Measurements from ENCODE around the gene ZC3H18.

GRCh38 chr16:88647178-88648070, 77.2 kb downstream of the ZC3H18 start:
- no peak for TF ChIP-seq POLR2A (IDR thresholded peaks at IDR 0.05)
- no peak for TF ChIP-seq CTCF (IDR thresholded peaks at IDR 0.05)
- TF ChIP-seq POLR2AphosphoS5 (IDR thresholded peaks at IDR 0.05), result no peak
- TF ChIP-seq EP300 (IDR thresholded peaks at IDR 0.05), result no peak
